H1 (cell line): Measurements from ENCODE around the gene TCAF1. TPM values are rescaled to one million over a fixed set of nuclear protein-coding genes. Genes with fewer than 3 reads are reported as not detected.
A peak's percentile ranks its signal among the peaks of the same experiment; 100 is the strongest.

ENCODE experiments used
- CTCF ChIA-PET: fragments of 300-600 bp; sonication (Branson Sonifier 250); formaldehyde crosslinking; loops from one replicate; lab custom pipeline; 2021; ENCODE audit not compliant: partially characterized antibody; lab: Charles Lee
- POLR2A ChIA-PET: fragments of 300-600 bp; sonication (Branson Sonifier 250); formaldehyde crosslinking; loops from one replicate; lab custom pipeline; 2021; ENCODE audit warnings: inconsistent platforms; ENCODE audit not compliant: partially characterized antibody; lab: Charles Lee
- DNase-seq, 2 experiments: peaks; one replicate each; pipeline versions ENCODE4 v3.0.0 to v3.0.0-alpha.2; 2010 to 2022; ENCODE audit warnings: low spot score in 2 of 2, low read depth in 1 of 2, mixed read lengths in 1 of 2
- FAIRE-seq: peaks from 2 replicates; lab custom pipeline; 2011; peaks lifted over from hg19 to GRCh38; lab: Jason Lieb, UNC
- H2AFZ ChIP-seq: 2 replicates; pipeline ENCODE4 v1.8.1; 2012; ENCODE audit warnings: low read length, inconsistent platforms
- H2AK5ac ChIP-seq: 2 replicates; pipeline ENCODE4 v1.6.1; 2013; ENCODE audit warnings: low read depth, low read length
- H2BK120ac ChIP-seq: replicated peaks from 2 replicates; pipeline ENCODE3; 2013; ENCODE audit warnings: low read depth, low read length, inconsistent platforms
- H2BK12ac ChIP-seq: 2 replicates; pipeline ENCODE4 v1.6.1; 2013; ENCODE audit warnings: low read depth, low read length
- H2BK15ac ChIP-seq: 2 replicates; pipeline ENCODE4 v1.6.1; 2013; ENCODE audit warnings: low read length
- H2BK20ac ChIP-seq: 2 replicates; pipeline ENCODE4 v1.6.1; 2013; ENCODE audit warnings: low read length
- H2BK5ac ChIP-seq: 2 replicates; pipeline ENCODE4 v1.6.1; 2013; ENCODE audit warnings: low read depth, low read length
- H3K14ac ChIP-seq: 2 replicates; pipeline ENCODE4 v1.6.1; 2013; ENCODE audit warnings: inconsistent platforms; ENCODE audit not compliant: insufficient read length
- H3K18ac ChIP-seq: 2 replicates; pipeline ENCODE4 v1.6.1; 2013; ENCODE audit warnings: low read length; ENCODE audit errors: extremely low read depth
- H3K23ac ChIP-seq: 2 replicates; pipeline ENCODE4 v1.6.1; 2013; ENCODE audit warnings: inconsistent platforms; ENCODE audit not compliant: insufficient read length
- H3K23me2 ChIP-seq: 2 replicates; pipeline ENCODE4 v1.6.1; 2013; ENCODE audit warnings: low read depth, low read length
- H3K27ac ChIP-seq: 2 replicates; pipeline ENCODE4 v1.6.1; 2011; ENCODE audit warnings: low read depth, low read length, inconsistent platforms
- H3K27me3 ChIP-seq, 4 experiments: replicated peaks in 1 of 4; 1 replicate in 1 of 4; 2 replicates in 3 of 4; pipeline versions ENCODE4 v1.6.1 to v1.8.1; 2011 to 2013; ENCODE audit warnings: low read length in 3 of 4, mild to moderate bottlenecking in 3 of 4, inconsistent platforms in 2 of 4, mixed read lengths in 2 of 4, moderate library complexity in 1 of 4; ENCODE audit not compliant: control insufficient read depth in 3 of 4, insufficient read depth in 3 of 4; ENCODE audit errors: extremely low read depth in 1 of 4
- H3K36me3 ChIP-seq, 4 experiments: 2 replicates each; pipeline versions ENCODE4 v1.6.1 to v1.8.1; 2011 to 2013; ENCODE audit warnings: mild to moderate bottlenecking in 4 of 4, low read length in 3 of 4, moderate library complexity in 2 of 4, control low read depth in 1 of 4, inconsistent platforms in 1 of 4; ENCODE audit not compliant: insufficient read depth in 4 of 4, control insufficient read depth in 2 of 4
- H3K4ac ChIP-seq: replicated peaks from 2 replicates; pipeline ENCODE3; 2013; ENCODE audit warnings: low read length, low read depth, mixed read lengths, inconsistent platforms; ENCODE audit not compliant: insufficient read length
- H3K4me1 ChIP-seq, 4 experiments: replicated peaks in 1 of 4; 1 replicate in 1 of 4; 2 replicates in 3 of 4; pipeline versions ENCODE4 v1.6.1 to v1.8.1; 2011 to 2013; ENCODE audit warnings: low read length in 3 of 4, inconsistent platforms in 2 of 4, mixed read lengths in 1 of 4; ENCODE audit not compliant: insufficient read depth in 4 of 4, control insufficient read depth in 3 of 4
- H3K4me2 ChIP-seq, 2 experiments: 2 replicates each; pipeline versions ENCODE4 v1.6.1 to v1.8.1; 2011 to 2013; ENCODE audit warnings: low read depth in 2 of 2, low read length in 2 of 2, control low read depth in 1 of 2, inconsistent platforms in 1 of 2, mild to moderate bottlenecking in 1 of 2; ENCODE audit not compliant: insufficient read depth in 1 of 2
- H3K4me3 ChIP-seq, 4 experiments: fragments of 200-600, 300-600 bp in 1 of 4; sonication (generic), shearing (Covaris generic), sonication (Bioruptor Twin) in 1 of 4; 2 replicates each; pipeline versions ENCODE4 v1.5.1 to v1.8.1; 2011 to 2016; ENCODE audit warnings: low read length in 4 of 4, low read depth in 3 of 4, control low read depth in 2 of 4, inconsistent platforms in 2 of 4, mild to moderate bottlenecking in 2 of 4, mixed read lengths in 1 of 4, moderate library complexity in 1 of 4; ENCODE audit not compliant: insufficient read depth in 2 of 4; ENCODE audit errors: extremely low read depth in 1 of 4
- H3K56ac ChIP-seq: replicated peaks from 2 replicates; pipeline ENCODE3; 2013; ENCODE audit warnings: low read depth, mild to moderate bottlenecking, mixed read lengths, low read length, inconsistent platforms; ENCODE audit not compliant: insufficient read length
- H3K79me1 ChIP-seq: 2 replicates; pipeline ENCODE4 v1.6.1; 2013; ENCODE audit warnings: low read depth, low read length, control low read depth
- H3K79me2 ChIP-seq, 2 experiments: 2 replicates each; pipeline versions ENCODE4 v1.6.1 to v1.8.1; 2012 to 2013; ENCODE audit warnings: low read length in 2 of 2, mild to moderate bottlenecking in 2 of 2, inconsistent platforms in 1 of 2; ENCODE audit not compliant: insufficient read depth in 2 of 2, control insufficient read depth in 1 of 2
- H3K9ac ChIP-seq, 4 experiments: replicated peaks in 1 of 4; 1 replicate in 1 of 4; 2 replicates in 3 of 4; pipeline versions ENCODE4 v1.6.1 to v1.8.1; 2011 to 2013; ENCODE audit warnings: low read depth in 3 of 4, low read length in 3 of 4, control low read depth in 2 of 4, mild to moderate bottlenecking in 2 of 4, moderate library complexity in 2 of 4, inconsistent platforms in 1 of 4; ENCODE audit errors: extremely low read depth in 1 of 4
- H3K9me3 ChIP-seq, 2 experiments: 2 replicates each; pipeline versions ENCODE4 v1.6.1 to v1.8.1; 2012 to 2013; ENCODE audit warnings: mild to moderate bottlenecking in 2 of 2, moderate library complexity in 2 of 2, control low read depth in 1 of 2, inconsistent platforms in 1 of 2, low read depth in 1 of 2, low read length in 1 of 2, mixed read lengths in 1 of 2; ENCODE audit not compliant: insufficient read depth in 2 of 2
- H4K20me1 ChIP-seq, 2 experiments: replicated peaks in 1 of 2; 2 replicates each; pipeline versions ENCODE3 to v1.8.1; 2011 to 2013; ENCODE audit warnings: inconsistent platforms in 2 of 2, low read length in 2 of 2, mild to moderate bottlenecking in 1 of 2; ENCODE audit not compliant: insufficient read depth in 2 of 2, control insufficient read depth in 1 of 2
- H4K5ac ChIP-seq: 2 replicates; pipeline ENCODE4 v1.6.1; 2013; ENCODE audit warnings: low read length, low read depth, mixed read lengths, inconsistent platforms; ENCODE audit not compliant: insufficient read length
- H4K8ac ChIP-seq: 2 replicates; pipeline ENCODE4 v1.8.0; 2013; ENCODE audit warnings: mild to moderate bottlenecking, moderate library complexity, low read length, inconsistent platforms; ENCODE audit not compliant: insufficient read depth; ENCODE audit errors: extremely low read depth
- H4K91ac ChIP-seq: replicated peaks from 2 replicates; pipeline ENCODE3; 2013; ENCODE audit warnings: low read length, mixed read lengths, inconsistent platforms; ENCODE audit not compliant: insufficient read length
- CBX8 ChIP-seq: fragments of 300-800, 300-1000 bp; sonication (generic); IDR thresholded peaks from 2 replicates; pipeline ENCODE4 v1.7.1; 2016; ENCODE audit warnings: low read depth, low read length, borderline replicate concordance
- KDM1A ChIP-seq: fragments of 200-600, 300-600 bp; sonication (generic); IDR thresholded peaks from 2 replicates; pipeline ENCODE4 v1.7.1; 2016; ENCODE audit warnings: mild to moderate bottlenecking, low read length, borderline replicate concordance
- PHF8 ChIP-seq: fragments of 200-600 bp; sonication (generic); conservative IDR thresholded peaks from 2 replicates; pipeline ENCODE4 v1.7.1; 2012; ENCODE audit warnings: low read depth, mild to moderate bottlenecking, inconsistent platforms, low read length, moderate library complexity
- POLR2A ChIP-seq, 2 experiments: IDR thresholded peaks; 1 replicate in 1 of 2; 2 replicates in 1 of 2; pipeline ENCODE4 v1.6.1; 2011; ENCODE audit warnings: low read depth in 2 of 2, low read length in 2 of 2, mild to moderate bottlenecking in 2 of 2; ENCODE audit errors: control extremely low read depth in 1 of 2
- RNF2 ChIP-seq: fragments of 200-900, 300-1000 bp; sonication (generic); IDR thresholded peaks from 2 replicates; pipeline ENCODE4 v1.7.1; 2016; ENCODE audit warnings: borderline replicate concordance, low read depth, mild to moderate bottlenecking, antibody characterized with exemption, low read length; ENCODE audit not compliant: poor library complexity, severe bottlenecking; ENCODE audit errors: missing control alignments
- RXRA ChIP-seq: IDR thresholded peaks from 2 replicates; pipeline ENCODE4 v1.6.1; 2011; ENCODE audit warnings: low read depth, mild to moderate bottlenecking, low read length, moderate library complexity; ENCODE audit not compliant: insufficient read depth
- SIX5 ChIP-seq: IDR thresholded peaks from 2 replicates; pipeline ENCODE4 v1.6.1; 2011; ENCODE audit warnings: mild to moderate bottlenecking, low read depth, low read length
- SP1 ChIP-seq: IDR thresholded peaks from 2 replicates; pipeline ENCODE4 v1.6.1; 2011; ENCODE audit warnings: low read depth, low read length
- YY1 ChIP-seq: IDR thresholded peaks from 2 replicates; pipeline ENCODE4 v1.6.1; 2011; ENCODE audit warnings: low read depth, mild to moderate bottlenecking, low read length
- ZNF274 ChIP-seq: IDR thresholded peaks from 2 replicates; pipeline ENCODE4 v1.7.0; 2012; ENCODE audit warnings: low read length, borderline replicate concordance; ENCODE audit errors: extremely low read depth
- WGBS, 2 experiments: shearing (Covaris generic) in 1 of 2; methylation state at CpG; one replicate each; pipeline versions ENCODE4 v1.1.6 to v1.1.7; 2013 to 2015; ENCODE audit warnings: low lambda C conversion rate in 2 of 2, mixed read lengths in 2 of 2, inconsistent platforms in 1 of 2, low coverage in 1 of 2, missing lambda C conversion rate in 1 of 2; ENCODE audit not compliant: insufficient replicate concordance in 2 of 2, insufficient coverage in 1 of 2, insufficient read length in 1 of 2; ENCODE audit errors: extremely low coverage in 1 of 2, missing lambda C conversion rate in 1 of 2; 5-methylcytosine and 5-hydroxymethylcytosine counted together
- polyA plus RNA-seq, 7 experiments: library from polyadenylated mRNA; depleted of rRNA in 3 of 7; stranded (reverse) in 5 of 7; unstranded in 2 of 7; fragments of >200 nt in 5 of 7; fragments of 200-250 nt in 2 of 7; gene quantifications; 1 replicate in 5 of 7; 2 replicates in 1 of 7; 4 replicates in 1 of 7; pipeline versions ENCODE4 v1.2.1 to v1.2.3, GENCODE V29; 2011 to 2013; ENCODE audit warnings: missing spikeins in 2 of 7, mixed read lengths in 2 of 7
- total RNA-seq: library from RNA; stranded (reverse); fragmentation: NEBNext Ultra II Directional; extraction: Animal tissue kit (Norgen Biotek cat#: 25700); gene quantifications from 2 replicates; pipeline ENCODE4 v1.2.1, GENCODE V29; 2021
- TF ChIP-seq, protein P1 (sequence below), 3 experiments: IDR thresholded peaks; 1 replicate in 2 of 3; 2 replicates in 1 of 3; pipeline versions ENCODE4 v1.5.1 to v1.6.1; 2011; ENCODE audit warnings: low read length in 3 of 3, mild to moderate bottlenecking in 3 of 3, inconsistent platforms in 2 of 3, low read depth in 1 of 3, moderate library complexity in 1 of 3; ENCODE audit not compliant: insufficient read depth in 1 of 3; ENCODE audit errors: control extremely low read depth in 1 of 3

The TCAF1 gene
- total and polyA plus RNA-seq, 2 of the 8 experiments (the other 6 are each of a cell fraction or from before 2014, with no cell fraction given) = 9.6 to 28.0 TPM

DNA sequence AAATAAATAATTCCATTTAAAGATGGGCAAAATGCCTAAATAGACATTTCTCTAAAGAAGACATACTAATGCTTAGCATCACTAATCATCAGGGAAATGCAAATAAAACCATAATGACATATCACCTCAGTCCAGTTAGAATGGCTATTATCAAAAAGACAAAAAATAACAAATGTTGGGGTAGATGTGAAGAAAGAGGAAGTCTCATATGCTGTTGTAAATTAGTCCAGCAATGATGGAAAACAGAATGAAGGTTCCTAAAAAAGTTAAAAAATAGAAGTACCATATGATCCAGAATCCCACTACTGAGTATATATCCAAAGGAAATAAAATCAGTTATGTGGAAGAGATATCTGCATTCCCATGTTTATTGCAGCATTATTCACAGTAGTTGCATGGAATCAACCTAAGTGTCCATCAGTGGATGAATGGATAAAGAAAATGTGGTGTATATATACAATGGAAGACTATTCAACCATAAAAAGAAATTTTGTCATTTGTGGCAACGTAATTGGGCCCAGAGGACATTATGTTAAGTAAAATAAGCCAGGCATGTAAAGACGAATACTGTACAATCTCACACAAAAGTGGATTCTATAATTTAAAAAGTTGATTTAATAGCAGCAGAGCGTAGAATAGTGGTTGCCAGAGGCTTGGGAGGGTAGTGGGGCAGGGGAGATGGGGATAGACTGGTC is 52.0 kb downstream of the TCAF1 start:
- H3K56ac ChIP-seq = peak overlapping the region; percentile 25
- no peak overlapping the region for H3K4ac ChIP-seq
- H2BK120ac ChIP-seq = no peak overlapping the region
- no peaks in the 10 kb centered on the region for H3K27me3 ChIP-seq
- 86% methylated on average over 3 of the region's 3 CpGs; no CpG with 5 or more reads in 1 of the 2 experiments for WGBS, 2 experiments
- H4K20me1 ChIP-seq = peaks cover 0 to 1% of the 10 kb centered on the region in 2 experiments
- no peak overlapping the region for H4K91ac ChIP-seq
- H3K4me3 ChIP-seq = no peak overlapping the region
- no peak overlapping the region for H3K9ac ChIP-seq
- no peaks in the 10 kb centered on the region for H3K4me1 ChIP-seq
- no peak overlapping the region for H2AFZ ChIP-seq
- no peak overlapping the region for H3K27ac ChIP-seq
- H4K5ac ChIP-seq = no peak overlapping the region
- FAIRE-seq = no peak
- H3K18ac ChIP-seq = no peak overlapping the region
- no peak overlapping the region for H2BK12ac ChIP-seq
- H3K36me3 ChIP-seq = no peaks in the 10 kb centered on the region
- H3K9me3 ChIP-seq = no peaks in the 10 kb centered on the region
- no peak overlapping the region for H2BK15ac ChIP-seq
- no peaks in the 10 kb centered on the region for H3K23me2 ChIP-seq
- no peak overlapping the region for H2AK5ac ChIP-seq
- no peak overlapping the region for H3K4me2 ChIP-seq
- H3K23ac ChIP-seq = no peak overlapping the region
- no peak overlapping the region for H2BK20ac ChIP-seq
- H3K79me2 ChIP-seq = no peaks in the 10 kb centered on the region
- no peak overlapping the region for H4K8ac ChIP-seq
- H2BK5ac ChIP-seq = no peak overlapping the region
- H3K14ac ChIP-seq = no peak overlapping the region
- CTCF ChIA-PET = no interaction called here
- DNase-seq = no peak
- POLR2A ChIA-PET = no interaction called here
- H3K79me1 ChIP-seq = no peaks in the 10 kb centered on the region
- TF ChIP-seq, protein P1, sequence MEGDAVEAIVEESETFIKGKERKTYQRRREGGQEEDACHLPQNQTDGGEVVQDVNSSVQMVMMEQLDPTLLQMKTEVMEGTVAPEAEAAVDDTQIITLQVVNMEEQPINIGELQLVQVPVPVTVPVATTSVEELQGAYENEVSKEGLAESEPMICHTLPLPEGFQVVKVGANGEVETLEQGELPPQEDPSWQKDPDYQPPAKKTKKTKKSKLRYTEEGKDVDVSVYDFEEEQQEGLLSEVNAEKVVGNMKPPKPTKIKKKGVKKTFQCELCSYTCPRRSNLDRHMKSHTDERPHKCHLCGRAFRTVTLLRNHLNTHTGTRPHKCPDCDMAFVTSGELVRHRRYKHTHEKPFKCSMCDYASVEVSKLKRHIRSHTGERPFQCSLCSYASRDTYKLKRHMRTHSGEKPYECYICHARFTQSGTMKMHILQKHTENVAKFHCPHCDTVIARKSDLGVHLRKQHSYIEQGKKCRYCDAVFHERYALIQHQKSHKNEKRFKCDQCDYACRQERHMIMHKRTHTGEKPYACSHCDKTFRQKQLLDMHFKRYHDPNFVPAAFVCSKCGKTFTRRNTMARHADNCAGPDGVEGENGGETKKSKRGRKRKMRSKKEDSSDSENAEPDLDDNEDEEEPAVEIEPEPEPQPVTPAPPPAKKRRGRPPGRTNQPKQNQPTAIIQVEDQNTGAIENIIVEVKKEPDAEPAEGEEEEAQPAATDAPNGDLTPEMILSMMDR (IDR thresholded peaks at IDR 0.05; ENCODE audit: control extremely low read depth in 1 of 3, insufficient read depth in 1 of 3, low read depth in 1 of 3, low read length in 3 of 3) = no peak
- no peak for TF ChIP-seq POLR2A (IDR thresholded peaks at IDR 0.05; ENCODE audit: control extremely low read depth in 1 of 2, low read depth in 2 of 2, low read length in 2 of 2)
- TF ChIP-seq RNF2 = no peak
- TF ChIP-seq YY1 = no peak
- TF ChIP-seq CBX8 = no peak
- TF ChIP-seq SP1 = no peak
- TF ChIP-seq PHF8 = no peak
- TF ChIP-seq SIX5 = no peak
- TF ChIP-seq KDM1A = no peak
- no peak for TF ChIP-seq RXRA
- no peak for TF ChIP-seq ZNF274
